Peyer's patch (tissue), 4 donors: Measurements from ENCODE around the gene GMPR2.

Experiments used
- POLR2A ChIP-seq, 2 donors: fragments of 450-650 bp; IDR thresholded peaks; one replicate each; pipeline ENCODE4 v1.5.1; 2017; ENCODE audit warnings: antibody characterized with exemption in 2 of 2, mild to moderate bottlenecking in 2 of 2, moderate library complexity in 2 of 2
- TF ChIP-seq, protein P1 (sequence below), 6 experiments: fragments of 450-650 bp in 4 of 6; fragments of 200-600 bp in 2 of 6; sonication (generic) in 1 of 6; IDR thresholded peaks; one replicate each; pipeline ENCODE4 v1.5.1; 2017 to 2019; ENCODE audit warnings: antibody characterized with exemption in 6 of 6, mild to moderate bottlenecking in 3 of 6, moderate library complexity in 1 of 6

DNA sequence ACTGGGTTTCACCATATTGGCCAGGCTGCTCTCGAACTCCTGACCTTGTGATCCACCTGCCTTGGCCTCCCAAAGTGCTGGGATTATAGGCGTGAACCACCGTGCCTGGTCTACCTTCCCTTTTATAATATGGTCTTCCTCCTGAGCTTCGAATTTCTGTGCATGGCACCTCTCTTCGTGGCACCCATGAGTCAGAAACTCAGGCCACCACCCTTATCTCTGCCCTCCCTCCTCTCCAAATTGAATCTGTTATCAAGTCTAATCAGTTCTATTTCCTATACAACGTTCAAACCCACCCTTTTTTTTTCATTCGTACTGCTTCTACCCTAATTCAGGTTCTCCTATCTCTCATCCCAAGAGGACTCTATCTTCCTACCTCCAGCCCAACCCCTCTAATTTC is 14.7 kb downstream of the GMPR2 start:
- TF ChIP-seq, protein P1, sequence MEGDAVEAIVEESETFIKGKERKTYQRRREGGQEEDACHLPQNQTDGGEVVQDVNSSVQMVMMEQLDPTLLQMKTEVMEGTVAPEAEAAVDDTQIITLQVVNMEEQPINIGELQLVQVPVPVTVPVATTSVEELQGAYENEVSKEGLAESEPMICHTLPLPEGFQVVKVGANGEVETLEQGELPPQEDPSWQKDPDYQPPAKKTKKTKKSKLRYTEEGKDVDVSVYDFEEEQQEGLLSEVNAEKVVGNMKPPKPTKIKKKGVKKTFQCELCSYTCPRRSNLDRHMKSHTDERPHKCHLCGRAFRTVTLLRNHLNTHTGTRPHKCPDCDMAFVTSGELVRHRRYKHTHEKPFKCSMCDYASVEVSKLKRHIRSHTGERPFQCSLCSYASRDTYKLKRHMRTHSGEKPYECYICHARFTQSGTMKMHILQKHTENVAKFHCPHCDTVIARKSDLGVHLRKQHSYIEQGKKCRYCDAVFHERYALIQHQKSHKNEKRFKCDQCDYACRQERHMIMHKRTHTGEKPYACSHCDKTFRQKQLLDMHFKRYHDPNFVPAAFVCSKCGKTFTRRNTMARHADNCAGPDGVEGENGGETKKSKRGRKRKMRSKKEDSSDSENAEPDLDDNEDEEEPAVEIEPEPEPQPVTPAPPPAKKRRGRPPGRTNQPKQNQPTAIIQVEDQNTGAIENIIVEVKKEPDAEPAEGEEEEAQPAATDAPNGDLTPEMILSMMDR (IDR thresholded peaks at IDR 0.05) = no peak
- no peak for TF ChIP-seq POLR2A (IDR thresholded peaks at IDR 0.05)
